GM10266 (cell line): ENCODE data around the gene TEX101.
"Not testable (repeated sequence)": the region's sequence is repeated elsewhere in the genome, so short reads cannot be mapped to it uniquely, and the experiment has no call there.

ENCODE experiments used
- DNase-seq: peaks from one replicate; pipeline ENCODE4 v3.0.0; 2012; ENCODE audit errors: extremely low spot score
- CTCF ChIP-seq: IDR thresholded peaks from 2 replicates; pipeline ENCODE4 v1.5.1; 2012; ENCODE audit warnings: mild to moderate bottlenecking, low read depth; ENCODE audit not compliant: control insufficient read depth, insufficient read depth; ENCODE audit errors: missing control alignments

TEX101 gene

GRCh38 chr19:43438291-43439031 lies 23.8 kb downstream of the TEX101 start:
- no peak for DNase-seq
- no peak for TF ChIP-seq CTCF

GRCh38 chr19:43439032-43439708 lies 24.5 kb downstream of the TEX101 start:
- DNase-seq = no peak
- TF ChIP-seq CTCF = no peak

- DNase-seq = no peak
- TF ChIP-seq CTCF = no peak
Observed at GRCh38 chr19:43439709-43440063, 25.0 kb downstream of the TEX101 start.

- TF ChIP-seq CTCF = no peak
- no peak for DNase-seq
Observed at GRCh38 chr19:43441716-43442115, 27.0 kb downstream of the TEX101 start.

GRCh38 chr19:43444091-43444490 lies 29.4 kb downstream of the TEX101 start:
- DNase-seq = not testable (repeated sequence)

- no peak for DNase-seq
- no peak for TF ChIP-seq CTCF
Observed at GRCh38 chr19:43444531-43445287, 30.0 kb downstream of the TEX101 start.

- no peak for TF ChIP-seq CTCF
- DNase-seq = no peak
Observed at GRCh38 chr19:43445426-43445825, 30.7 kb downstream of the TEX101 start.
